Nephron (organoid): ENCODE measurements around the gene SHISA9.

Experiments
- H3K27ac Mint-ChIP-seq, 3 experiments: 2 replicates each; pipeline ENCODE4 v1.8.0; 2020; ENCODE audit warnings: mixed read lengths in 3 of 3, mild to moderate bottlenecking in 2 of 3, moderate library complexity in 1 of 3
- H3K27me3 Mint-ChIP-seq: 2 replicates; pipeline ENCODE4 v1.8.0; 2021; ENCODE audit warnings: low read depth, mild to moderate bottlenecking, moderate library complexity, mixed read lengths
- H3K36me3 Mint-ChIP-seq: 2 replicates; pipeline ENCODE4 v1.8.0; 2020; ENCODE audit warnings: low read depth, mixed read lengths
- H3K4me1 Mint-ChIP-seq: 2 replicates; pipeline ENCODE4 v1.8.0; 2020; ENCODE audit warnings: mixed read lengths
- H3K4me3 Mint-ChIP-seq, 3 experiments: 2 replicates each; pipeline ENCODE4 v1.8.0; 2020; ENCODE audit warnings: mild to moderate bottlenecking in 3 of 3, mixed read lengths in 3 of 3, moderate library complexity in 2 of 3
- H3K9me3 Mint-ChIP-seq: 2 replicates; pipeline ENCODE4 v1.8.0; 2020; ENCODE audit warnings: mixed read lengths
- CTCF ChIP-seq, 3 experiments: fragments of 200-600 bp; sonication (generic); IDR thresholded peaks; one replicate each; pipeline ENCODE4 v1.5.0; 2021; ENCODE audit warnings: antibody characterized with exemption in 3 of 3; ENCODE audit not compliant: unreplicated experiment in 3 of 3

Gene SHISA9

GRCh38 chr16:13238182-13238581, 336.8 kb downstream of the SHISA9 start:
- H3K4me1 Mint-ChIP-seq: no peaks in the 10 kb centered on the region
- H3K36me3 Mint-ChIP-seq: no peaks in the 10 kb centered on the region
- peaks cover 3% of the 10 kb centered on the region for H3K9me3 Mint-ChIP-seq
- H3K27ac Mint-ChIP-seq: no peak overlapping the region
- H3K27me3 Mint-ChIP-seq: peaks cover 4% of the 10 kb centered on the region
- no peak overlapping the region for H3K4me3 Mint-ChIP-seq
- TF ChIP-seq CTCF (IDR thresholded peaks at IDR 0.05; ENCODE audit: unreplicated experiment in 3 of 3): no peak

GRCh38 chr16:13242201-13242600, 340.8 kb downstream of the SHISA9 start:
- H3K27ac Mint-ChIP-seq: no peak overlapping the region
- no peak overlapping the region for H3K4me3 Mint-ChIP-seq
- no peaks in the 10 kb centered on the region for H3K36me3 Mint-ChIP-seq
- no peaks in the 10 kb centered on the region for H3K4me1 Mint-ChIP-seq
- TF ChIP-seq CTCF (IDR thresholded peaks at IDR 0.05; ENCODE audit: unreplicated experiment in 3 of 3): no peak
- H3K9me3 Mint-ChIP-seq: peaks cover 3% of the 10 kb centered on the region
- H3K27me3 Mint-ChIP-seq: peaks cover 4% of the 10 kb centered on the region

- Mint-ChIP-seq H3K36me3 (no peaks in the 10 kb centered on the region), H3K4me3 (no peak overlapping the region), H3K27me3 (peaks cover 4% of the 10 kb centered on the region), H3K4me1 (no peaks in the 10 kb centered on the region), H3K9me3 (peaks cover 3% of the 10 kb centered on the region), H3K27ac (no peak overlapping the region)
- no peak for TF ChIP-seq CTCF (IDR thresholded peaks at IDR 0.05; ENCODE audit: unreplicated experiment in 3 of 3)
Observed at GRCh38 chr16:13244770-13245169, 343.4 kb downstream of the SHISA9 start.

GRCh38 chr16:13245713-13246377, 344.4 kb downstream of the SHISA9 start:
- Mint-ChIP-seq H3K4me3 (no peak overlapping the region), H3K9me3 (no peaks in the 10 kb centered on the region), H3K27me3 (peaks cover 2% of the 10 kb centered on the region), H3K36me3 (no peaks in the 10 kb centered on the region), H3K4me1 (no peaks in the 10 kb centered on the region), H3K27ac (no peak overlapping the region)
- TF ChIP-seq CTCF (IDR thresholded peaks at IDR 0.05; ENCODE audit: unreplicated experiment in 3 of 3): no peak

- H3K9me3 Mint-ChIP-seq: peaks cover 5% of the 10 kb centered on the region
- H3K27ac Mint-ChIP-seq: no peak overlapping the region
- H3K4me3 Mint-ChIP-seq: no peak overlapping the region
- TF ChIP-seq CTCF (IDR thresholded peaks at IDR 0.05; ENCODE audit: unreplicated experiment in 3 of 3): no peak
- H3K36me3 Mint-ChIP-seq: no peaks in the 10 kb centered on the region
- no peaks in the 10 kb centered on the region for H3K4me1 Mint-ChIP-seq
- H3K27me3 Mint-ChIP-seq: peaks cover 4% of the 10 kb centered on the region
Observed at GRCh38 chr16:13254998-13255614, 353.7 kb downstream of the SHISA9 start.
